ENCODE data around the gene SCAF4.

SCAF4 gene

DNA sequence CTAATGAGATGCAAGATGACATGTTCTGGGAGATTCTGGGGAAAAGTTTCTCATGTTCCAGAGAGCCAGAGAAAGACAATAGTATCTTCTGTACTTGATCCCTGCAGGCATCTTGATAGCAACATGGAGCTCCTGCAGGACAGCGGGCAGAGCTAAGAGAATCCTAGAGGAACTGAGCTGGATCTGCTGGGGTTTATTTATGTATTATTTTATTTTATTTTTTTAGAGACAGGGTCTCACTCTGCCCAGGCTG lies 22.7 kb upstream of the SCAF4 start:
- ChIA-PET POLR2A (ENCODE audit: low non-redundant PET) (no interaction called here), CTCF (no interaction called here)
- no peak for DNase-seq (ENCODE audit: low spot score)
- TF ChIP-seq, protein P1, sequence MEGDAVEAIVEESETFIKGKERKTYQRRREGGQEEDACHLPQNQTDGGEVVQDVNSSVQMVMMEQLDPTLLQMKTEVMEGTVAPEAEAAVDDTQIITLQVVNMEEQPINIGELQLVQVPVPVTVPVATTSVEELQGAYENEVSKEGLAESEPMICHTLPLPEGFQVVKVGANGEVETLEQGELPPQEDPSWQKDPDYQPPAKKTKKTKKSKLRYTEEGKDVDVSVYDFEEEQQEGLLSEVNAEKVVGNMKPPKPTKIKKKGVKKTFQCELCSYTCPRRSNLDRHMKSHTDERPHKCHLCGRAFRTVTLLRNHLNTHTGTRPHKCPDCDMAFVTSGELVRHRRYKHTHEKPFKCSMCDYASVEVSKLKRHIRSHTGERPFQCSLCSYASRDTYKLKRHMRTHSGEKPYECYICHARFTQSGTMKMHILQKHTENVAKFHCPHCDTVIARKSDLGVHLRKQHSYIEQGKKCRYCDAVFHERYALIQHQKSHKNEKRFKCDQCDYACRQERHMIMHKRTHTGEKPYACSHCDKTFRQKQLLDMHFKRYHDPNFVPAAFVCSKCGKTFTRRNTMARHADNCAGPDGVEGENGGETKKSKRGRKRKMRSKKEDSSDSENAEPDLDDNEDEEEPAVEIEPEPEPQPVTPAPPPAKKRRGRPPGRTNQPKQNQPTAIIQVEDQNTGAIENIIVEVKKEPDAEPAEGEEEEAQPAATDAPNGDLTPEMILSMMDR (conservative IDR thresholded peaks at IDR 0.05; ENCODE audit: low read depth): no peak
- H3K27ac ChIP-seq: no peak overlapping the region

DNA sequence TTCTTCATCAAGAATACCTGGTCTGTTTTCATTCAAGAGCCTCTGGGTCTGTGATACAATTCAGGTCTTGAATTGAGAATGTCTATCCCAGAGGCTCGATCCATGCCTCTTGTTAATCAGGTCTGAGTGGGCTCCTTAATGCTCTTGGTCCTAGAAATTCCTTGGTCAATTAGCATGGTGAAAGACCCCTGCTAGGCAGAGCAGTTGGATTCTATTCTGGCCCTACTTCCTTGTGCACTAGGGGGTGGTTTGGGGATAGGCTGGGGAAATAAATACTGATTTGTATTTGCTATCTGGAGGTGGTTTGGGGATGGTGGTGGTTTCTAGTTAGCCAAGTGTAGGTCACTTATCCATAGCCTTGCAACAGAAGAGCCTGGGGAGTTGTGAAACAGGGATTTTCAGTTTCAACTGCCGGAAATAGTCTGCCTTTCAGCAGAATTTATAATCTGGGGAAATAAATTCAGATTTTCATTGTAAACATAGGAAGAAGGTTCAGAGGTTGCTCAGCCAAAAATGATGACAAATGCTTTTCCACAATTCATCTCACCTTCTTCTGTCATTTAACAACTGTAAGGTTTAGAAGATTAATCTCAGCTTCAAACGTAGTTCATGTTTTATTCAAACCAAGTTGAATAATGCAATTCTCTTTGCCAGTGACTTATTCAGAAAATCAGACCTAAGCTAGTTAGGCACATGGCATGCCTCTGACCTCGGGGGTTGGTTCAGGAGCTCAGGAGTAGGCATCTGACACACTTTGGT lies 22.2 kb upstream of the SCAF4 start:
- TF ChIP-seq, protein P1 (conservative IDR thresholded peaks at IDR 0.05; ENCODE audit: low read depth): no peak
- no peak overlapping the region for H3K27ac ChIP-seq
- DNase-seq (ENCODE audit: low spot score): no peak
- CTCF ChIA-PET: no interaction called here
- POLR2A ChIA-PET (ENCODE audit: low non-redundant PET): no interaction called here

DNA sequence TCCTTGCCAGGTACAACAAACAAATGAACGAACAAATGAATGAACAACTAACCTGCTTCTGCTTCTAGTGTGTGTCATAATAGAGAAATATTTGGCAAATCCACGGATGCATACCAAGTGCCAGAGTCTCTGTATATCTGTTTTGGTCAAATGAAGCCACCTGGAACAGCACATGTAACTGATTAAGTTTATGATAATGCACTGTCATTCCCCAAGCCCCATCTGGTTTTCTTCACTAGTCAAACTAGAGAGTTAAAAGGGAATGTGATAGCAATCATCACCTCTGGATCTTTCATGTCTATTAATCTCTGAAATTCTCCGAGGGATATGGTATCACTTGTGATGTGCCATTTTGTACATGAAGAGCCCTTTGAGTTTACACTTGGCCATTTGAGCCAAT lies 21.0 kb upstream of the SCAF4 start:
- TF ChIP-seq, protein P1 (conservative IDR thresholded peaks at IDR 0.05; ENCODE audit: low read depth): no peak
- POLR2A ChIA-PET (ENCODE audit: low non-redundant PET): no interaction called here
- no peak overlapping the region for H3K27ac ChIP-seq
- CTCF ChIA-PET: no interaction called here
- no peak for DNase-seq (ENCODE audit: low spot score)

DNA sequence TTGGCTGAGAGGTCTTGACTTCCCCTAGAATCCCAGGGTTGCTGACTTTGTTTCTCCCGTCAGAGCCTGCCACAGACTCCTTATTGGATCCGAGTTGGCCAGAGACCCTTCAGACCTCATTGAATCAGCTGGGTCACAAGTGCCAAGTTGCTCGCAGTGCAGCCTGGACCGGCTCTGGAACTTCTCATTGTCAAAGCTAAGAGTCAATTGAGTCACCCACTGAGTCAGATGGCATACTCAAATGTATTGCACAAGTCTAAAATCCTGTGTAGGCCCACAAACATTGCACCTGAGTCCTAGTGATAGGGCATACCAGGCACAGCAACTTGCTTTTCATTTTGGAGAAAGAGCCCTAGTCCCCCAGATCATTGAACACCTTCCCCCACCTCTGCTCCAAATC lies 20.4 kb upstream of the SCAF4 start:
- ChIA-PET POLR2A (ENCODE audit: low non-redundant PET) (no interaction called here), CTCF (no interaction called here)
- H3K27ac ChIP-seq: no peak overlapping the region
- TF ChIP-seq, protein P1 (conservative IDR thresholded peaks at IDR 0.05; ENCODE audit: low read depth): no peak
- peak; percentile 44 for DNase-seq (ENCODE audit: low spot score)

DNA sequence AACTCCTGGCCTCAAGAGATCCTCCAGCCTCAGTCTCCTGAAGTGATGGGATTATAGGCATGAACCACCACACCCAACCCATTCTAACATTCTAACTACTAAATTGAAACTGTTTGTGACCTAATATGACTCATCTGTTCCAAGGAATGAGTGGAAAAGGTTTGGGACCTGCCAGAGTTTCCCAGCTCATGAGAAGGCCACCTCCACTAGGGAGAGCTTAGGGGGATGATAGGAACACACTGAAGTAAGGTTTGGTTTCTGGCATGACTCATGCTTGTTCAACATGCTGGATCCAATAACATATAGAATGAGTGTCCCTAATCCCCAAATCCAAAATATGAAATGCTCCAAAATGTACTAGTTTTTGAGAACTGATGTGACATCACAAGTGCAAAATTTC lies 18.9 kb upstream of the SCAF4 start:
- DNase-seq (ENCODE audit: low spot score): peak; percentile 30
- H3K27ac ChIP-seq: no peak overlapping the region
- ChIA-PET CTCF (no interaction called here), POLR2A (ENCODE audit: low non-redundant PET) (no interaction called here)
- TF ChIP-seq, protein P1 (conservative IDR thresholded peaks at IDR 0.05; ENCODE audit: low read depth): no peak

DNA sequence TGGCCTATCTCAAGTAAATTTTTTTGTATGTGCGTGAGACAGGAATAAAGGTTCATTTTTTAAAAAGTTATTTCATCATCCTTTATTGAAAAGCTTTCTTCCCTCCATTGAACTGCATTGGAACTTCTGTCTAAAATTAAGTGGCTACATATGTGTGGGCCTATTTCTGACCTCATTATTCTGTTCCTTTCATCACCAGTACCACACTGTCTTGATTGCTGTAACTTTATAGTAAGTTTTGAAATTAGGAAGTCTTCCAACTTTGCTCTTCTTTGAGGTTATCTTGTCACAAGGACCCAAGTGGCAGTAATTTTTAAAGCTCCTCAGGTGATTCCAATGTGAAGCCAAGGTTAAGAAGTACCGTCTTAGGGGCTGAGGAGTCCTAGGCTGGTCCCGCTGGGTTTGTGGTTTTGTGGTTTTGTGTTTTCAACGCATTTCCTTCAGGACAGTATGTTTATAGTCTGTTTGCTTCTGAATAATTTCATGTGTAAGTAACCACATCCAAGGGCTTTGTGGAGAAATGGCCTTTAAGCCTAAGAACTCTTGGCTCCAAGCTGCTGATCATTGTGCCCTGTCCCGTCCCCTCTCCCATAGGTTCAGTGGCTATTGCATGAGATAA lies 12.4 kb upstream of the SCAF4 start:
- no peak for DNase-seq (ENCODE audit: low spot score)
- H3K27ac ChIP-seq: no peak overlapping the region
- CTCF ChIA-PET: interaction anchor here (0.6 kb wide), 1 partner anchor 25 kb away, joined by 4 read pairs; no protein-coding TSS in a partner anchor
- POLR2A ChIA-PET (ENCODE audit: low non-redundant PET): no interaction called here
- TF ChIP-seq, protein P1 (conservative IDR thresholded peaks at IDR 0.05; ENCODE audit: low read depth): no peak
